Effector memory CD8-positive, alpha-beta T cell (primary cell): ENCODE results near the gene VARS2.
A peak's percentile ranks its signal among the peaks of the same experiment; 100 is the strongest.

Source experiments
- ATAC-seq: fragments of 150-1000 bp; cut with Tn5 transposase; replicated peaks from 2 replicates; pipeline ENCODE4 v1.10.0; 2021; ENCODE audit warnings: mild to moderate bottlenecking, moderate library complexity
- DNase-seq, 3 experiments: peaks; one replicate each; pipeline ENCODE4 v3.0.0; 2021
- H3K27ac Mint-ChIP-seq, 2 donors: one replicate each; pipeline ENCODE4 v1.8.0; 2022; ENCODE audit warnings: mild to moderate bottlenecking in 2 of 2, mixed read lengths in 2 of 2, moderate library complexity in 2 of 2
- H3K27me3 Mint-ChIP-seq, 2 donors: one replicate each; pipeline ENCODE4 v1.8.0; 2022; ENCODE audit warnings: mixed read lengths in 2 of 2
- H3K36me3 Mint-ChIP-seq: one replicate; pipeline ENCODE4 v1.8.0; 2022; ENCODE audit warnings: mild to moderate bottlenecking, moderate library complexity, mixed read lengths; ENCODE audit not compliant: insufficient read depth
- H3K4me1 Mint-ChIP-seq, 2 donors: one replicate each; pipeline ENCODE4 v1.8.0; 2022; ENCODE audit warnings: low read depth in 2 of 2, mixed read lengths in 2 of 2
- H3K4me3 Mint-ChIP-seq, 2 donors: one replicate each; pipeline ENCODE4 v1.8.0; 2022; ENCODE audit warnings: mild to moderate bottlenecking in 2 of 2, mixed read lengths in 2 of 2, moderate library complexity in 2 of 2
- H3K9me3 Mint-ChIP-seq, 2 donors: one replicate each; pipeline ENCODE4 v1.8.0; 2022; ENCODE audit warnings: mixed read lengths in 2 of 2

The VARS2 gene

GRCh38 chr6:30880698-30881252 is 33.3 kb upstream of the VARS2 start:
- Mint-ChIP-seq H3K4me3 (no peak overlapping the region), H3K9me3 (no peaks in the 10 kb centered on the region), H3K4me1 (peaks cover 16 to 24% of the 10 kb centered on the region in 2 donors), H3K36me3 (no peaks in the 10 kb centered on the region), H3K27ac (no peak overlapping the region), H3K27me3 (peaks cover 0 to 6% of the 10 kb centered on the region in 2 donors)
- ATAC-seq, result no peak
- DNase-seq, result no peak

- Mint-ChIP-seq H3K36me3 (no peaks in the 10 kb centered on the region), H3K9me3 (no peaks in the 10 kb centered on the region), H3K4me1 (peaks cover 24 to 31% of the 10 kb centered on the region in 2 donors), H3K27me3 (peaks cover 0 to 15% of the 10 kb centered on the region in 2 donors), H3K4me3 (no peak overlapping the region), H3K27ac (peak overlapping the region in 1 of 2 donors; percentile 24)
- no peak for DNase-seq
- no peak for ATAC-seq
Measured at GRCh38 chr6:30881392-30882203, 32.4 kb upstream of the VARS2 start.

- Mint-ChIP-seq H3K4me1 (peaks cover 25 to 31% of the 10 kb centered on the region in 2 donors), H3K27me3 (peaks cover 0 to 17% of the 10 kb centered on the region in 2 donors), H3K27ac (no peak overlapping the region), H3K9me3 (no peaks in the 10 kb centered on the region), H3K36me3 (no peaks in the 10 kb centered on the region), H3K4me3 (no peak overlapping the region)
- ATAC-seq (no peak), DNase-seq (no peak)
Measured at GRCh38 chr6:30882204-30882758, 31.8 kb upstream of the VARS2 start.

GRCh38 chr6:30882759-30883684 is 31.0 kb upstream of the VARS2 start:
- peaks cover 19 to 25% of the 10 kb centered on the region in 2 donors for H3K4me1 Mint-ChIP-seq
- H3K9me3 Mint-ChIP-seq, result no peaks in the 10 kb centered on the region
- ATAC-seq, result no peak
- peaks cover 0 to 17% of the 10 kb centered on the region in 2 donors for H3K27me3 Mint-ChIP-seq
- DNase-seq, result no peak
- H3K36me3 Mint-ChIP-seq, result no peaks in the 10 kb centered on the region
- peak overlapping the region; percentile 47 to 71 for H3K27ac Mint-ChIP-seq
- H3K4me3 Mint-ChIP-seq, result peak overlapping the region; percentile 66 to 71

- ATAC-seq (peak; percentile 80), DNase-seq (peak; percentile 5 to 25 (median 20))
- peaks cover 19 to 22% of the 10 kb centered on the region in 2 donors for H3K4me1 Mint-ChIP-seq
- H3K9me3 Mint-ChIP-seq, result no peaks in the 10 kb centered on the region
- H3K27ac Mint-ChIP-seq, result peak within 1 kb of the TSS; percentile 47 to 71
- H3K27me3 Mint-ChIP-seq, result peaks cover 0 to 17% of the 10 kb centered on the region in 2 donors
- no peaks in the 10 kb centered on the region for H3K36me3 Mint-ChIP-seq
- H3K4me3 Mint-ChIP-seq, result peak within 1 kb of the TSS; percentile 66 to 71
Measured at GRCh38 chr6:30883685-30884520, 30.1 kb upstream of the VARS2 start, which contains the start of gene DDR1. Gene DDR1 (plus strand): TSS chr6:30884519. CDS start chr6:30888730, 4,211 bp downstream.

GRCh38 chr6:30884521-30885480 is 29.2 kb upstream of the VARS2 start:
- peak in 1 of 3 experiments; percentile 21 for DNase-seq
- H3K9me3 Mint-ChIP-seq, result no peaks in the 10 kb centered on the region
- H3K4me1 Mint-ChIP-seq, result peaks cover 19 to 22% of the 10 kb centered on the region in 2 donors
- peak overlapping the region; percentile 66 to 71 for H3K4me3 Mint-ChIP-seq
- no peaks in the 10 kb centered on the region for H3K36me3 Mint-ChIP-seq
- peak; percentile 66 for ATAC-seq
- peak overlapping the region in 1 of 2 donors; percentile 53 for H3K27ac Mint-ChIP-seq
- peaks cover 0 to 17% of the 10 kb centered on the region in 2 donors for H3K27me3 Mint-ChIP-seq

- Mint-ChIP-seq H3K4me3 (peak overlapping the region; percentile 66 to 71), H3K27ac (peak overlapping the region in 1 of 2 donors; percentile 41), H3K4me1 (peaks cover 19 to 22% of the 10 kb centered on the region in 2 donors), H3K36me3 (no peaks in the 10 kb centered on the region), H3K9me3 (no peaks in the 10 kb centered on the region), H3K27me3 (peaks cover 0 to 17% of the 10 kb centered on the region in 2 donors)
- no peak for DNase-seq
- ATAC-seq, result no peak
Measured at GRCh38 chr6:30885481-30885998, 28.5 kb upstream of the VARS2 start.

GRCh38 chr6:30885999-30886896 is 27.8 kb upstream of the VARS2 start:
- Mint-ChIP-seq H3K9me3 (no peaks in the 10 kb centered on the region), H3K27me3 (peaks cover 0 to 17% of the 10 kb centered on the region in 2 donors), H3K4me1 (peaks cover 19 to 22% of the 10 kb centered on the region in 2 donors), H3K36me3 (peaks cover 4% of the 10 kb centered on the region), H3K4me3 (peak overlapping the region; percentile 66 to 71), H3K27ac (peak overlapping the region in 1 of 2 donors; percentile 41)
- no peak for ATAC-seq
- no peak for DNase-seq

- Mint-ChIP-seq H3K27me3 (peaks cover 0 to 17% of the 10 kb centered on the region in 2 donors), H3K27ac (no peak overlapping the region), H3K36me3 (peaks cover 4% of the 10 kb centered on the region), H3K9me3 (no peaks in the 10 kb centered on the region), H3K4me1 (peaks cover 19 to 22% of the 10 kb centered on the region in 2 donors), H3K4me3 (no peak overlapping the region)
- DNase-seq (no peak), ATAC-seq (no peak)
Measured at GRCh38 chr6:30886897-30887255, 27.2 kb upstream of the VARS2 start.

- DNase-seq, result no peak
- H3K27ac Mint-ChIP-seq, result no peak overlapping the region
Measured at GRCh38 chr6:30887901-30888815, 25.9 kb upstream of the VARS2 start.

More at GRCh38 chr6:30887901-30888815, 25.9 kb upstream of the VARS2 start:
- ATAC-seq, result no peak
- Mint-ChIP-seq H3K4me3 (no peak overlapping the region), H3K27me3 (peaks cover 0 to 17% of the 10 kb centered on the region in 2 donors), H3K36me3 (peaks cover 4% of the 10 kb centered on the region), H3K4me1 (peaks cover 16 to 22% of the 10 kb centered on the region in 2 donors), H3K9me3 (no peaks in the 10 kb centered on the region)
